GM12864 (cell line): ENCODE data around the gene LDB1.
A peak's percentile ranks its signal among the peaks of the same experiment; 100 is the strongest.

Source experiments
- DNase-seq: peaks from one replicate; pipeline ENCODE4 v3.0.0-alpha.2; 2011; ENCODE audit warnings: low read depth
- H3K4me3 ChIP-seq: 2 replicates; pipeline ENCODE4 v1.5.1; 2011; ENCODE audit warnings: mild to moderate bottlenecking, low read depth, low read length, control low read depth
- TF ChIP-seq, protein P1 (sequence below): IDR thresholded peaks from 2 replicates; pipeline ENCODE4 v1.5.1; 2011; ENCODE audit warnings: low read depth, mild to moderate bottlenecking, moderate library complexity, low read length, control low read depth, inconsistent platforms; ENCODE audit errors: missing control alignments

LDB1 gene, protein sequence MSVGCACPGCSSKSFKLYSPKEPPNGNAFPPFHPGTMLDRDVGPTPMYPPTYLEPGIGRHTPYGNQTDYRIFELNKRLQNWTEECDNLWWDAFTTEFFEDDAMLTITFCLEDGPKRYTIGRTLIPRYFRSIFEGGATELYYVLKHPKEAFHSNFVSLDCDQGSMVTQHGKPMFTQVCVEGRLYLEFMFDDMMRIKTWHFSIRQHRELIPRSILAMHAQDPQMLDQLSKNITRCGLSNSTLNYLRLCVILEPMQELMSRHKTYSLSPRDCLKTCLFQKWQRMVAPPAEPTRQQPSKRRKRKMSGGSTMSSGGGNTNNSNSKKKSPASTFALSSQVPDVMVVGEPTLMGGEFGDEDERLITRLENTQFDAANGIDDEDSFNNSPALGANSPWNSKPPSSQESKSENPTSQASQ

DNA sequence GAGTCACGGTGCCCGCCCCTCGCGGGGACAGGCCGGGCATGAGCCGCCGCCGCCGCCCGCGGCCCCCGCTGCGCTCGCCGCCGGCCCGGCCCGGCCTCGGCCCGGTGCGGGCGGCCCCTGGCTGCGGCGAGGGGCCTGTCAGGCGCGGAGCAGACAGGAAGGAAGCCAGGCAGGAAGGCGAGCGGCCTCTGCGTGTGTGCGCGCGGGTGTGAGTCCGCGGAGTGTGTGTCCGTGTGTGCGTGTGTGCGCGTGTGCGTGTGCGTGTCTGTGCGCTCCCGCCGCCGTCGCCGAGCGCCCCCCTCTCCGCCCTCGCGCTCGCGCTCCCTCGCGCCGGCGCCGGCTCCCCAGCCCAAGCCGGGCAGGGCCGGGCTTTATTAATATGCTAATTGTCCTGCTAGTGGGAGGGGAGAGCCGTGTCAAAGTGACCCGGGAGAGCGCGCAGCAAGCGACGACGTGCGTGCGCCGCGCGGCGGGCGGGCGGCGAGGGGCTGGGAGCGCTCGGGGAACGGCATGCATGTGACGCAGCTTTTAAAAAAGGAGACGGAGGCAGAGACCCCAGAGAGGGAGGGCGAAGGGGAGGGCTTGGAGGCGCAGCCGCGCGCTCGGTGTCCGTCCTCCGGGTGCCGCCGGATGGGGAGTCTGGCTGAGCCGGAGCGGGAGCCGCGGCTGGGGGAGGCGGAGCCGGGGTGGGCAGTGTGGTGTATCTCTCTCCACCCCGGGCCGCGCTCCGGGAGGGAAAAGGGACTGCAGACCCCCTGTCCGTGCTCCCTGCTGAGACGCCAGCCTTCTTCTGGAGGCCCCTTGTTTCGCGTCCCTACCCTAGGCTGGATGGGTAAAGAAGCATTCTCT lies at the start of gene LDB1:
Gene LDB1, minus strand, starts transcription at position 227 of the 849 bp plus-strand sequence. CDS start 258 bp downstream, outside the sequence.
- no peak for DNase-seq

DNA sequence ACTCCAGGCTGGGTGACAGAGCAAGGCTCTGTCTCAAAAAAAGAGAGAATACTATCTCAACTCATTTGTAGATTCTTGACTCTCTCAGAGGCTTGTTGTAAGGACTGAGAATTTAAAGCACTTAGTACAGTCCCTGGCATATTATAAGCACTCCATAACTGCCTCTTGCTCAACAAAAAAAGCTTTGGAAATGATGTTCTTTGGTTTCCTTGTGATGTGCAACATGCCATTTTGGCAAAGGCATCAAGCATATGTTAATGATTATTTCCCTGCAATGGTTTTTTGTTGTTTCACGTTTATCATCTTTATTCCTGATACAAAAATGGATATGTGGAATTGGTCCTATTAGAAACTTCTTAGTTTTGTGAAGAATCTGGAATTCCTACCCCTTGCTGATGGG lies 47.7 kb upstream of the LDB1 start:
- no peak for DNase-seq
- H3K4me3 ChIP-seq, result no peak overlapping the region

More for the DNA sequence above, at the start of gene LDB1:
- peak within 1 kb of the TSS; percentile 86 for H3K4me3 ChIP-seq
- TF ChIP-seq, protein P1, sequence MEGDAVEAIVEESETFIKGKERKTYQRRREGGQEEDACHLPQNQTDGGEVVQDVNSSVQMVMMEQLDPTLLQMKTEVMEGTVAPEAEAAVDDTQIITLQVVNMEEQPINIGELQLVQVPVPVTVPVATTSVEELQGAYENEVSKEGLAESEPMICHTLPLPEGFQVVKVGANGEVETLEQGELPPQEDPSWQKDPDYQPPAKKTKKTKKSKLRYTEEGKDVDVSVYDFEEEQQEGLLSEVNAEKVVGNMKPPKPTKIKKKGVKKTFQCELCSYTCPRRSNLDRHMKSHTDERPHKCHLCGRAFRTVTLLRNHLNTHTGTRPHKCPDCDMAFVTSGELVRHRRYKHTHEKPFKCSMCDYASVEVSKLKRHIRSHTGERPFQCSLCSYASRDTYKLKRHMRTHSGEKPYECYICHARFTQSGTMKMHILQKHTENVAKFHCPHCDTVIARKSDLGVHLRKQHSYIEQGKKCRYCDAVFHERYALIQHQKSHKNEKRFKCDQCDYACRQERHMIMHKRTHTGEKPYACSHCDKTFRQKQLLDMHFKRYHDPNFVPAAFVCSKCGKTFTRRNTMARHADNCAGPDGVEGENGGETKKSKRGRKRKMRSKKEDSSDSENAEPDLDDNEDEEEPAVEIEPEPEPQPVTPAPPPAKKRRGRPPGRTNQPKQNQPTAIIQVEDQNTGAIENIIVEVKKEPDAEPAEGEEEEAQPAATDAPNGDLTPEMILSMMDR, result no peak

DNA sequence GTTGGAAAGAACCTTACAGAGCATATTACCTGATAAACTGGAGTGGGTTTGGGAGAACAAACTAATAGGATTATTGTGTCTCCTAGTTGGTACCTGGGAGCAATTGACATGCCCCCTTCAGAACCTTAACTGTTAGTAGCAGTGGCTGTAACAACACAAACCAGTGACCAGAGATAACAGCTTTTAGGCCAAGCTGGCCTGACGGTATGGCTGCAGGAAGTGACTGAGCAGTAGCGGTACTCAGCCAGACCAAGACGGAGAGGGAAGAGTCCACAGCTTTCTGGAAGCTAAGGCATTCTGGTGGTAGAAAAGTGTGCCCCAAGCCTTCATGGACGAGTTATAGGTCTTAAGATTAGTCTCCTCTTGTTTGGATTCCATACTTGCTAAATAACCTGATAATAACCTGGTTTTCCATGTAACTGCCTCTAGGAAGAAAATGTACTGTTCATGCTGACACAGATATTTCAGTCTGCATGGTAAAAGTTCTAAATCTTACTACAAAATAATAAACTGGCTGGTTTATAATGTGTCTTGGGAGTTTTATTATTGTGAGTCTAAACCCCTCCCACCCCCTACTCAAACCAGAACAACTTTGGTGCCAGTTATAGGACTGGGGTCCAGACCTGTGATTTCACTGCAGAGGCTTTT lies 43.3 kb upstream of the LDB1 start:
- no peak overlapping the region for H3K4me3 ChIP-seq
- TF ChIP-seq, protein P1, result no peak
- DNase-seq, result no peak

More for the DNA sequence above, 47.7 kb upstream of the LDB1 start:
- TF ChIP-seq, protein P1, result no peak

DNA sequence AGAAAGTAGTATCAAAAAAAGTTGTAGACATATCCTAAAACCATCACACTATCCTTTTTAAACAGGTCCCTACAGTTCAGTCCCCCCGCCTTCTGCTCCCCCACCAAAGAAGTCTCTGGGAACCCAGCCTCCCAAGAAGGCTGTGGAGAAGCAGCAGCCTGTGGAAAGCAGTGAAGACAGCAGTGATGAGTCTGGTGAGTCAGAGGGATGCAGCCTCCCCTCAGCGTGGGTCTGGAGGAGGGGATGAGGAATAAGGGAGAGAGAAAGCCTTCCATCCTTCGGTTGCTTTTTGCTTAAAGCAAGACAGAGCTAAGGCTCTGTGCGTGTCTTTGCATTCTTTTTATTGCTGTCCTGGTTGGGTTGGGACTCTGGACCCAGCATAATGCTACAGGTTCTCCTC lies 39.7 kb upstream of the LDB1 start:
- TF ChIP-seq, protein P1, result no peak
- DNase-seq, result no peak
- H3K4me3 ChIP-seq, result no peak overlapping the region

DNA sequence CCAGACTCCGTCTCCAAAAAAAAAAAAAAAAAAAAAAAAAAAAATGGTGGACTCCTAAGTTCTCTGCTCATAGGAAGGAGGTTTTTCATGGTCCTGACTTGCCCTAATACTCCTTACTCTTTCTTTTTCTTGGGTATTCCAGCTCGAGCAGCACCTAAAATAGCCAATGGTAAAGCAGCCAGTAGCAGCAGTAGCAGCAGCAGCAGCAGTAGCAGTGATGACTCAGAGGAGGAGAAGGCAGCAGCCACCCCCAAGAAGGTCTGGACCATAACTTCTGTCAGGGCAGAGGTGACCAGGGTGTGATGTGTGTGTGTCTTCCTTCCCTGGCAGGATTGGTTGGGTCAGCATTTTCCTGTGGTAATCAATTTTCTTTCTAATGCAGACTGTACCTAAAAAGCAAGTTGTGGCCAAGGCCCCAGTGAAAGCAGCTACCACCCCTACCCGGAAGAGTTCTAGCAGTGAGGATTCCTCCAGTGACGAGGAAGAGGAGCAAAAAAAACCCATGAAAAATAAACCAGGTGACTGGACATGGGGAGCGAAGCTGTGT lies 39.0 kb upstream of the LDB1 start:
- no peak overlapping the region for H3K4me3 ChIP-seq
- no peak for DNase-seq
- TF ChIP-seq, protein P1, result no peak

DNA sequence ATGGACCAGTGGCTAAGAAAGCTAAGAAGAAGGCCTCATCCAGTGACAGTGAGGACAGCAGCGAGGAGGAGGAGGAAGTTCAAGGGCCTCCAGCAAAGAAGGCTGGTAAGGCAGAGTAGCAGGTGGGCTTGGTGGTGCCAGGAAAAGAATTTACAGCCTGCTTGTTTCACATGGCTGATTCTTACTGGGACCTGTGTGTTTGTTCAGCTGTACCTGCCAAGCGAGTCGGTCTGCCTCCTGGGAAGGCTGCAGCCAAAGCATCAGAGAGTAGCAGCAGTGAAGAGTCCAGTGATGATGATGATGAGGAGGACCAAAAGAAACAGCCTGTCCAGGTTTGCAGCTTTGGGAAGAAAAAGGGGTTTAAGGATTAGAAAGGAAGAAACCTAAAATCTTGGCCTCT lies 37.1 kb upstream of the LDB1 start:
- DNase-seq, result no peak
- TF ChIP-seq, protein P1, result no peak
- no peak overlapping the region for H3K4me3 ChIP-seq
